GM10266 (cell line): ENCODE measurements around the gene AMZ1.

Source experiments
- DNase-seq: peaks from one replicate; pipeline ENCODE4 v3.0.0; 2012; ENCODE audit errors: extremely low spot score
- TF ChIP-seq, protein P1 (sequence below): IDR thresholded peaks from 2 replicates; pipeline ENCODE4 v1.5.1; 2012; ENCODE audit warnings: mild to moderate bottlenecking, low read depth; ENCODE audit not compliant: control insufficient read depth, insufficient read depth; ENCODE audit errors: missing control alignments

The AMZ1 gene

DNA sequence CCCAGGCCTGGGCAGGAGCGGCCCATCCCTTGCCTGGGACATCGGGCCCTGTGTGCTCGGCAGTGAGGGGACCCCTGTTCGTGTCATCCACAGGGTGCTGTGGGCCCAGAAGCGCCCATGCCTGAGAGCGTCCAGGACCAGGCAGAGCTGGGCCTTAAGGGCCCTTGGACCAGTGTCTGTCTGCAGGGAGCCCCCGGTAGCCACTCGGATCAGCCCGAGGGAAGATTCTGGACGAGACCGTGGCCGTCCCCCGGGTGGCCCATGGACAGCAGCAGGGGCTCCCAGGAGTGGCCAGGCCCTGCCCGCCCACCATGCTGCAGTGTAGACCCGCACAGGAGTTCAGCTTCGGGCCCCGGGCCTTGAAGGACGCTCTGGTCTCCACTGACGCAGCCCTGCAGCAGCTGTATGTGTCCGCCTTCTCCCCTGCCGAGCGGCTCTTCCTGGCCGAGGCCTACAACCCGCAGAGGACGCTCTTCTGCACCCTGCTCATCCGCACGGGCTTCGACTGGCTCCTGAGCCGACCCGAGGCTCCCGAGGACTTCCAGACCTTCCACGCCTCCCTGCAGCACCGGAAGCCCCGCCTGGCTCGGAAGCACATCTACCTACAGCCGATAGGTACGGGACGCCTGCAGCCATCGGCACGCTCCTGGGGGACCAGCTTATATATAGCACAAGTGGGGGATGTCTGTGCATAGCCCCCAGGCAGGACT is 12.3 kb downstream of the AMZ1 start:
- no peak for DNase-seq
- TF ChIP-seq, protein P1, sequence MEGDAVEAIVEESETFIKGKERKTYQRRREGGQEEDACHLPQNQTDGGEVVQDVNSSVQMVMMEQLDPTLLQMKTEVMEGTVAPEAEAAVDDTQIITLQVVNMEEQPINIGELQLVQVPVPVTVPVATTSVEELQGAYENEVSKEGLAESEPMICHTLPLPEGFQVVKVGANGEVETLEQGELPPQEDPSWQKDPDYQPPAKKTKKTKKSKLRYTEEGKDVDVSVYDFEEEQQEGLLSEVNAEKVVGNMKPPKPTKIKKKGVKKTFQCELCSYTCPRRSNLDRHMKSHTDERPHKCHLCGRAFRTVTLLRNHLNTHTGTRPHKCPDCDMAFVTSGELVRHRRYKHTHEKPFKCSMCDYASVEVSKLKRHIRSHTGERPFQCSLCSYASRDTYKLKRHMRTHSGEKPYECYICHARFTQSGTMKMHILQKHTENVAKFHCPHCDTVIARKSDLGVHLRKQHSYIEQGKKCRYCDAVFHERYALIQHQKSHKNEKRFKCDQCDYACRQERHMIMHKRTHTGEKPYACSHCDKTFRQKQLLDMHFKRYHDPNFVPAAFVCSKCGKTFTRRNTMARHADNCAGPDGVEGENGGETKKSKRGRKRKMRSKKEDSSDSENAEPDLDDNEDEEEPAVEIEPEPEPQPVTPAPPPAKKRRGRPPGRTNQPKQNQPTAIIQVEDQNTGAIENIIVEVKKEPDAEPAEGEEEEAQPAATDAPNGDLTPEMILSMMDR = no peak

DNA sequence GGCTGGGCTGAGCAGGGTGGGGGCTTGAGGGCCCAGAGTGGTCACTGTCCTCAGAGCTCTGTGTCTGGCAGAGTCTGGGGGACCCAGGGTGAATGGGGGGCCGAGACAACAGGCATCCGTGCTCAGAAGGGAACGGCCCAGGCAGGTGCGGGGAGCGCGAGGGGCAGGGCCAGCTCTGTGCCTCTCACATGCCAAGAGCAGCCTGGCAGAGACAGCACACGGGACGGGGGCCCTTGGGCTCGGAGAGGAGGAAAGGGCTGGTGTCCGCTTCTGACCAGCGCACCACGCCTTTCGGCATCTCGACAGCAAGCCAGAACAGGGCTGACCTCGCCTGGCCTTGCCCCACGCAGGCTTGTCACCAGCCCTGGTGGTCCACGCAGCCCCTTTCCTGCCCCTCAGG is 13.4 kb downstream of the AMZ1 start:
- no peak for DNase-seq
- TF ChIP-seq, protein P1 = no peak

DNA sequence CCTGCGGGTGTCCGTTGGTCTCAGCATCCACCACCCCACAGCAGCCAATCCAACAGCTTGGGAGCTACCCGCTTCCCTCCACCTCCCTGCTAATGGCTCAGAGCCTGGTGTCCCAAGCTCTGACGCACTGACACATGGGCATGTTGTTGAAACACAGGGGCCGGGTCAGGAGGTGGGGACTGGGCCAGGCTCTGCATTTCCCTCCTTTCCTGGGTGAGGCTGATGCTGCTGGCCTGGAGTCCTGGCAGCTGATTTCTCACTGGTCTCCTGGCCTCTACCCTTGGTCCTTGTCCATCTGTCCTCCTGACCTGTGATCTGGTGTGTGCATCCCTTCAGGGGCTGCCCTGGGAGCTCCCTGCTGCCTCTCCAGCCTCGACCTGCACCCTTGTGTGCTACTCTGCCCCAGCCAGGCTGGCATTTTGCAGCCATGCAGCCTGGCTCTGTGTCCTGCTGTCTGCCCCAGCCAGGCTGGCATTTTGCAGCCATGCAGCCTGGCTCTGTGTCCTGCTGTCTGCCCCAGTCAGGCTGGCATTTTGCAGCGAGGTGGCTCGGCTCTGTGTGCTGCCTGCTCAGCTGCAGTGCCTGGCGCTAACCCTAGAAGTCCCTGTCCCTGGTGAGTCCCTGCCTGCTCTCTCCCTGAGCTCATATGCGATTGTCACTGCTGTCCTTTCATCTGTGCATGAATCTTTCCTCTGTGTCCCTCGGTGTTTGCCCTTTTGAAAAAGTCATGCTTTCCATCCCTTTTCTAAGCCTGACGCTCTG is 14.0 kb downstream of the AMZ1 start:
- TF ChIP-seq, protein P1 = no peak
- no peak for DNase-seq

DNA sequence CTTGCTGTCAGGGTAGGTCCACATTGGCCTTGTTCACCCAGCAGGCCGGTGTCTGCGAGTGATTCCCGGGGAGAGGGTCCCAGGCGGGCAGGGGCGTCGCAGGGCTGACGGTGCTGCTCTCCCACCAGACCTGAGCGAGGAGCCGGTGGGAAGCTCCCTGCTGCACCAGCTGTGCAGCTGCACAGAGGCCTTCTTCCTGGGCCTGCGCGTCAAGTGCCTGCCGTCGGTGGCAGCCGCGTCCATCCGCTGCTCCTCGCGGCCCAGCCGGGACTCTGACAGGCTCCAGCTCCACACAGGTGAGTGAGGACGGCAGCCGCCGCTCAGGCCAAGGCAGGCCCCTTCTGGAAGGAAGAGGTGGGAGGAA is 14.6 kb downstream of the AMZ1 start:
- TF ChIP-seq, protein P1 = no peak
- no peak for DNase-seq

DNA sequence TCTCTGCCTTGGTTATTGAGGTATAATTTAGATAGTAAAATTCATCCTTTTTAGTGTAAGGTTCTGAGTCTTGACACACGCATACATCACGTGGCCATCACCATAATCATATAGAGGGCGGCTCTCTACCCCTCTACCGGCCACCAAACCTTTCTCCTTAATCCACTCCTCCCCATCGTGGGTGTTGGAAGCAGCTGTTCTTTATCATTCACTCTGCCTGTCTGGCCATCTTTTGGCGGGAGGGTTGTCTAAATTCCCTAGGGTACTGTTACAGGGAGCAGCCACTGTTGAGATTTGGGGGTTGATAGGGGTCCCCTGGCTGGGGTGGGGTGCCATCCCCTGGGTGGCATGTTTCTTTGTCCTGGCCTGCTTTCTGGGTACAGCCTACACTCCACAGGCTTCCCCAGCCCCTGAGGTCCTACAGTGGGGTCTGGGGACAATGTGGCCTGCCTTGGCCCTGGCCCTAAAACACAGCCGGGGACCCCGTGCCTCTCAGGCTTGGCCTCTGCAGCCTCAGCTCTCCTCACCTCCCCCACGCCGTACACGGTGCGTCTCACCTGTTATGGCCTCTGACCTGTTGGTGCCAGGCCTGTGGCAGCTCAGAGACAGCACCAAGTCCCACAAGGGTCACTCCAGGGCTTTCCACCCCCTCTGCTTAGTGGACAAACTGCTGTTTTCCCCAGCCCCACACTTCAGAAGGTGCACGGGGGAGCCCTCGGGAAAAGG is 17.5 kb downstream of the AMZ1 start:
- TF ChIP-seq, protein P1 = no peak
- DNase-seq = no peak

DNA sequence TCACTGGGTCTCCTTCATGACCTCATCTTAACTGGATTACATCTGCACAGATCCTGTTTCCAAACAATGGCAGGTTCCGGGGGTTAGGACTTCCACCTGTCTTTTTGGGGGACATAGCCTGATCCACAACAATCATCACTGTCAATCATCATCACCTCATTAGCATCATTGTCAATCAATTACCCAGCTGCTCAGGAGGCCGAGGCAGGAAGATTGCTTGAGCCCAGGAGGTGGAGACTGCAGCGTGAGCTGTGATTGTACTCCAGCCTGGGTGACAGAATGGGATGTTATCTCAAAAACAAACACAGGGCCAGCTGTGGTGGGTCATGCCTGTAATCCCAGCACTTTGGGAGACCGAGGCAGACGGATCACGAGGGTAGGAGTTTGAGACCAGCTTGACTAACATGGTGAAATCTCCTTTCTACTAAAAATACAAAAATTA is 18.7 kb downstream of the AMZ1 start:
- TF ChIP-seq, protein P1 = no peak
- no peak for DNase-seq
